Transverse colon (tissue), 4 donors: ENCODE measurements around the gene ZNF236. TPM values are rescaled to one million over a fixed set of nuclear protein-coding genes. Genes with fewer than 3 reads are reported as not detected.
"Not testable (repeated sequence)": the region's sequence is repeated elsewhere in the genome, so short reads cannot be mapped to it uniquely, and the experiment has no call there.

Source experiments
- DNase-seq: peaks from one replicate; pipeline ENCODE4 v3.0.0-alpha.2; 2019
- H3K27ac ChIP-seq, 4 donors: fragments of 200-600 bp; sonication (generic); 2 replicates each; pipeline ENCODE4 v1.5.1; 2016 to 2018; ENCODE audit warnings: inconsistent platforms in 4 of 4
- H3K27me3 ChIP-seq: fragments of 200-600 bp; sonication (generic); 2 replicates; pipeline ENCODE4 v1.5.1; 2017; ENCODE audit warnings: inconsistent platforms
- H3K36me3 ChIP-seq, 4 donors: fragments of 200-600 bp; sonication (generic); 2 replicates each; pipeline ENCODE4 v1.5.1; 2017 to 2019; ENCODE audit warnings: inconsistent platforms in 4 of 4
- H3K4me1 ChIP-seq, 4 donors: fragments of 200-600 bp; sonication (generic); 2 replicates each; pipeline ENCODE4 v1.5.1; 2017 to 2020; ENCODE audit warnings: inconsistent platforms in 4 of 4
- H3K4me3 ChIP-seq, 4 donors: fragments of 200-600 bp; sonication (generic); 1 replicate in 1 of 4; 2 replicates in 3 of 4; pipeline versions ENCODE4 v1.5.1 to v1.6.1; 2017 to 2019; ENCODE audit warnings: inconsistent platforms in 4 of 4
- H3K9me3 ChIP-seq, 2 donors: fragments of 200-600 bp; sonication (generic); 2 replicates each; pipeline ENCODE4 v1.5.1; 2017 to 2019; ENCODE audit warnings: inconsistent platforms in 2 of 2
- CTCF ChIP-seq, 5 experiments: fragments of 200-600 bp in 3 of 5; fragments of 450-650 bp in 2 of 5; sonication (generic) in 3 of 5; IDR thresholded peaks; 1 replicate in 2 of 5; 2 replicates in 3 of 5; pipeline ENCODE4 v1.5.1; 2016 to 2017; ENCODE audit warnings: antibody characterized with exemption in 5 of 5, inconsistent platforms in 3 of 5, mild to moderate bottlenecking in 2 of 5, moderate library complexity in 1 of 5
- EP300 ChIP-seq: sonication (generic); formaldehyde crosslinking; IDR thresholded peaks from one replicate; pipeline ENCODE4 v1.6.1; 2017; ENCODE audit warnings: antibody characterized with exemption, low read depth
- POLR2A ChIP-seq: fragments of 450-650 bp; IDR thresholded peaks from one replicate; pipeline ENCODE4 v1.6.1; 2016; ENCODE audit warnings: antibody characterized with exemption, mild to moderate bottlenecking, moderate library complexity
- POLR2AphosphoS5 ChIP-seq, 3 donors: sonication (generic); formaldehyde crosslinking; IDR thresholded peaks; one replicate each; pipeline ENCODE4 v1.6.1; 2016; ENCODE audit warnings: antibody characterized with exemption in 3 of 3
- WGBS, 2 donors: methylation state at CpG; one replicate each; pipeline ENCODE4 v1.1.5; 2018; ENCODE audit warnings: low coverage in 1 of 2; 5-methylcytosine and 5-hydroxymethylcytosine counted together
- in situ Hi-C, 4 donors: fragments of 200-750 bp; cut with MboI; loops; one replicate each; pipeline versions ENCODE4 v1.15.0 to v1.15.1; 2017; ENCODE audit warnings: low sequenced_read_pairs in 3 of 4, low pct_ligation_motif_present in 1 of 4, low pct_unique_long_range_greater_than_20kb in 1 of 4
- intact Hi-C: fragments of 100-400 bp; cut with DNase I; formaldehyde crosslinking; loops from one replicate; pipeline ENCODE4 v1.15.1; 2023; ENCODE audit warnings: low total_unique reads
- total RNA-seq, 4 donors: library from RNA; depleted of rRNA; stranded (reverse); fragments of >200 nt; gene quantifications; one replicate each; pipeline ENCODE4 v1.1.0, GENCODE V29; 2016

The ZNF236 gene
- total RNA-seq, 4 donors from 2014 or later = 18.3 to 82.8 (median 43.7) TPM

- Histone ChIP-seq H3K9me3 (no peaks in the 10 kb centered on the region), H3K36me3 (no peaks in the 10 kb centered on the region), H3K4me3 (no peak overlapping the region), H3K4me1 (peaks cover 5 to 22% (median 15%) of the 10 kb centered on the region in 4 donors), H3K27me3 (peaks cover 7% of the 10 kb centered on the region), H3K27ac (no peak overlapping the region)
- intact Hi-C loops (loop anchor here (10.0 kb wide), 1 partner anchor 68 kb away; no protein-coding TSS in a partner anchor), in situ Hi-C loops (loop anchor here in 2 of 4 donors (10.0 to 25.0 kb wide), 2 partner anchors 178 to 181 kb away; no protein-coding TSS in a partner anchor)
- no peak for DNase-seq
- TF ChIP-seq POLR2A (no peak), POLR2AphosphoS5 (IDR thresholded peaks at IDR 0.05) (no peak), CTCF (IDR thresholded peaks at IDR 0.05) (no peak), EP300 (no peak)
- WGBS, 2 donors = 82% methylated on average over 7 of the region's 7 CpGs; no CpG with 5 or more reads in 1 of the 2 donors
These were observed 16.1 kb upstream of the ZNF236 start for GRCh38 chr18:76806301-76806700.

- peaks cover under 1 to 6% (median 4%) of the 10 kb centered on the region in 4 donors for H3K4me1 ChIP-seq
- 88 to 90% methylated on average over 6 to 10 of the region's 10 CpGs for WGBS, 2 donors
- TF ChIP-seq CTCF (IDR thresholded peaks at IDR 0.05) = no peak
- TF ChIP-seq EP300 = no peak
- TF ChIP-seq POLR2AphosphoS5 (IDR thresholded peaks at IDR 0.05) = no peak
- TF ChIP-seq POLR2A = no peak
- no peaks in the 10 kb centered on the region for H3K9me3 ChIP-seq
- in situ Hi-C loops = loop anchor here in 2 of 4 donors (10.0 to 25.0 kb wide), 2 partner anchors 176 to 179 kb away; no protein-coding TSS in a partner anchor
- no peak overlapping the region for H3K27ac ChIP-seq
- intact Hi-C loops = loop anchor here (10.0 kb wide), 1 partner anchor 66 kb away; no protein-coding TSS in a partner anchor
- H3K36me3 ChIP-seq = no peaks in the 10 kb centered on the region
- no peak for DNase-seq
- no peak overlapping the region for H3K4me3 ChIP-seq
- H3K27me3 ChIP-seq = no peaks in the 10 kb centered on the region
These were observed 13.8 kb upstream of the ZNF236 start for GRCh38 chr18:76808561-76808960.

GRCh38 chr18:76811530-76811929 lies 10.8 kb upstream of the ZNF236 start:
- intact Hi-C loops, H3K36me3 ChIP-seq, H3K4me1 ChIP-seq, H3K4me3 ChIP-seq, H3K27ac ChIP-seq, H3K9me3 ChIP-seq, H3K27me3 ChIP-seq, DNase-seq: not testable (repeated sequence)
- 83% methylated on average over 7 of the region's 7 CpGs; no CpG with 5 or more reads in 1 of the 2 donors for whole genome bisulfite sequencing, 2 donors
- in situ Hi-C loops = loop anchor here in 1 of 4 donors (25.0 kb wide), 1 partner anchor 176 kb away; no protein-coding TSS in a partner anchor

- no peak overlapping the region for H3K27ac ChIP-seq
- no peaks in the 10 kb centered on the region for H3K27me3 ChIP-seq
- no peaks in the 10 kb centered on the region for H3K36me3 ChIP-seq
- H3K9me3 ChIP-seq = no peaks in the 10 kb centered on the region
- H3K4me3 ChIP-seq = no peak overlapping the region
- intact Hi-C loops = no loop called here
- H3K4me1 ChIP-seq = peaks cover 0 to 4% (median 0%) of the 10 kb centered on the region in 4 donors
- DNase-seq = no peak
- WGBS, 2 donors = 85 to 87% methylated on average over 9 to 11 of the region's 11 CpGs
- in situ Hi-C loops = loop anchor here in 1 of 4 donors (25.0 kb wide), 1 partner anchor 173 kb away; no protein-coding TSS in a partner anchor
- TF ChIP-seq POLR2AphosphoS5 (IDR thresholded peaks at IDR 0.05) = no peak
- TF ChIP-seq EP300 = no peak
- TF ChIP-seq CTCF (IDR thresholded peaks at IDR 0.05) = no peak
- TF ChIP-seq POLR2A = no peak
These were observed 8.1 kb upstream of the ZNF236 start for GRCh38 chr18:76814256-76814655.

GRCh38 chr18:76816127-76816526 lies 6.2 kb upstream of the ZNF236 start:
- Histone ChIP-seq H3K36me3 (no peaks in the 10 kb centered on the region), H3K4me3 (no peak overlapping the region), H3K27ac (no peak overlapping the region), H3K9me3 (no peaks in the 10 kb centered on the region), H3K4me1 (peaks cover 4 to 23% (median 8%) of the 10 kb centered on the region in 4 donors), H3K27me3 (no peaks in the 10 kb centered on the region)
- intact Hi-C loops (no loop called here), in situ Hi-C loops (loop anchor here in 1 of 4 donors (25.0 kb wide), 1 partner anchor 171 kb away; no protein-coding TSS in a partner anchor)
- no peak for DNase-seq
- TF ChIP-seq POLR2A (no peak), EP300 (no peak), CTCF (IDR thresholded peaks at IDR 0.05) (no peak), POLR2AphosphoS5 (IDR thresholded peaks at IDR 0.05) (no peak)
- 81 to 87% methylated on average over 5 to 8 of the region's 8 CpGs for WGBS, 2 donors
